ENCODE data around the gene DIAPH2.

Gene DIAPH2

GRCh38 chrX:96982161-96982560 is 297.5 kb downstream of the DIAPH2 start:
- DNase-seq: no peak

- DNase-seq: no peak
Observed at GRCh38 chrX:96984538-96984937, 299.9 kb downstream of the DIAPH2 start.

GRCh38 chrX:96985046-96985445 is 300.4 kb downstream of the DIAPH2 start:
- no peak for DNase-seq

- no peak for DNase-seq
Observed at GRCh38 chrX:96987228-96987627, 302.6 kb downstream of the DIAPH2 start.

GRCh38 chrX:96989830-96990571 is 305.4 kb downstream of the DIAPH2 start:
- DNase-seq: no peak

GRCh38 chrX:96994093-96994492 is 309.5 kb downstream of the DIAPH2 start:
- no peak for DNase-seq

GRCh38 chrX:96997196-96997595 is 312.6 kb downstream of the DIAPH2 start:
- DNase-seq: no peak

GRCh38 chrX:97000682-97001368 is 316.2 kb downstream of the DIAPH2 start:
- no peak for DNase-seq

- DNase-seq: no peak
Observed at GRCh38 chrX:97006167-97006566, 321.5 kb downstream of the DIAPH2 start.

GRCh38 chrX:97009391-97009790 is 324.7 kb downstream of the DIAPH2 start:
- DNase-seq: no peak

GRCh38 chrX:97011540-97011939 is 326.9 kb downstream of the DIAPH2 start:
- no peak for DNase-seq

- no peak for DNase-seq
Observed at GRCh38 chrX:97016106-97016505, 331.5 kb downstream of the DIAPH2 start.

GRCh38 chrX:97021680-97022079 is 337.0 kb downstream of the DIAPH2 start:
- DNase-seq: no peak

- DNase-seq: no peak
Observed at GRCh38 chrX:97026406-97026805, 341.8 kb downstream of the DIAPH2 start.

GRCh38 chrX:97027384-97027922 is 342.8 kb downstream of the DIAPH2 start:
- no peak for DNase-seq

GRCh38 chrX:97030463-97030862 is 345.8 kb downstream of the DIAPH2 start:
- DNase-seq: no peak

- no peak for DNase-seq
Observed at GRCh38 chrX:97030947-97031346, 346.3 kb downstream of the DIAPH2 start.

- no peak for DNase-seq
Observed at GRCh38 chrX:97039363-97040029, 354.9 kb downstream of the DIAPH2 start.

- DNase-seq: no peak
Observed at GRCh38 chrX:97045470-97045869, 360.8 kb downstream of the DIAPH2 start.

GRCh38 chrX:97046867-97047266 is 362.2 kb downstream of the DIAPH2 start:
- DNase-seq: no peak

GRCh38 chrX:97050392-97050791 is 365.8 kb downstream of the DIAPH2 start:
- no peak for DNase-seq

- no peak for DNase-seq
Observed at GRCh38 chrX:97057349-97057909, 372.8 kb downstream of the DIAPH2 start.

GRCh38 chrX:97060020-97060419 is 375.4 kb downstream of the DIAPH2 start:
- no peak for DNase-seq
